AG04450 (cell line): ENCODE results near the gene ECEL1. TPM values are rescaled to one million over a fixed set of nuclear protein-coding genes. Genes with fewer than 3 reads are reported as not detected.
"Not testable (repeated sequence)": the region's sequence is repeated elsewhere in the genome, so short reads cannot be mapped to it uniquely, and the experiment has no call there.

Source experiments
- CTCF ChIA-PET: fragments of 300-600, 350-600 bp; formaldehyde crosslinking; extraction: SDS; loops from one replicate; lab custom pipeline; 2022; ENCODE audit warnings: antibody characterized with exemption, inconsistent platforms; lab: Charles Lee
- POLR2A ChIA-PET: fragments of 350-600 bp; formaldehyde crosslinking; extraction: SDS; loops from one replicate; lab custom pipeline; 2021; ENCODE audit warnings: antibody characterized with exemption, inconsistent platforms; lab: Yijun Ruan, JAX
- DNase-seq: peaks from one replicate; pipeline ENCODE4 v3.0.0-alpha.2; 2011; ENCODE audit warnings: low read depth, low spot score
- H3K27ac ChIP-seq: one replicate; pipeline ENCODE4 v1.5.1; 2012; ENCODE audit warnings: low read depth, low read length, control low read depth
- H3K27me3 ChIP-seq: one replicate; pipeline ENCODE4 v1.6.0; 2012; ENCODE audit warnings: low read length; ENCODE audit not compliant: control insufficient read depth, insufficient read depth
- H3K4me3 ChIP-seq: 2 replicates; pipeline ENCODE4 v1.5.1; 2011; ENCODE audit warnings: mild to moderate bottlenecking, low read depth, low read length, control low read depth
- H3K9me3 ChIP-seq: 2 replicates; pipeline ENCODE4 v1.5.1; 2012; ENCODE audit warnings: low read length; ENCODE audit not compliant: control insufficient read depth, insufficient read depth
- polyA plus RNA-seq: library from polyadenylated mRNA; depleted of rRNA; stranded (reverse); fragments of >200 nt; gene quantifications from 2 replicates; pipeline ENCODE4 v1.2.3, GENCODE V29; 2011
- TF ChIP-seq, protein P1 (sequence below): IDR thresholded peaks from 2 replicates; pipeline ENCODE4 v1.5.1; 2011; ENCODE audit warnings: low read depth, low read length, control low read depth, inconsistent platforms

Gene ECEL1
- polyA plus RNA-seq, 1 experiment, result not detected

DNA sequence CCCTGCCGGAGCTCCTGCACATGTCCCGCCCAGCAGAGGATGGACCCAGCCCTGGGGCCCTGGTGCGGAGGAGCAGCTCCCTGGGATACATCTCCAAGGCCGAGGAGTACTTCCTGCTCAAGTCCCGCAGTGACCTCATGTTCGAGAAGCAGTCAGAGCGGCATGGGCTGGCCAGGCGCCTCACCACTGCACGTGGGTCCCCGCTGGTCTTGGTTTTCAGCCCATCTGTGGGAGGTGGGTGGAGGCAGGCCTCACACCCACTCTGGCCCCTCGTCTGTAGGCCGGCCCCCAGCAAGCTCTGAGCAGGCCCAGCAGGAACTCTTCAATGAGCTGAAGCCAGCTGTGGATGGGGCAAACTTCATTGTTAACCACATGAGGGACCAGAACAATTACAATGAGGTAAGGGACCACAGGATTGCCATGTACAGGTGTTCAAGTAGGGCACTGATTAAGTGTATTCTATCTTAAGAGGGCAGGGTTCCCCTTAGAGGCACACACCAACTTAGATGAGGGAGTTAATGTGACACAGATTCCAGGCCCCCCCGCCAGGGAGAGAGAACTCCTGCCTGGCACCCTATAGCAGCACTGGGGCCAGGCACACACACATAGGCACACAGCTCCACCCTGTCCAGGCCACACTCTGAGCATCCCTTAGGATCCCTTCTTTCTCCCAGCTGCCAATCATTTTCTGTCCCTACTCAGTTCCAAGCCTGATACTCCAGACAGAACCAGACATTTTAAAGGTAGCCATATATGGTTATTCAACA, 46.5 kb upstream of the ECEL1 start:
- TF ChIP-seq, protein P1, sequence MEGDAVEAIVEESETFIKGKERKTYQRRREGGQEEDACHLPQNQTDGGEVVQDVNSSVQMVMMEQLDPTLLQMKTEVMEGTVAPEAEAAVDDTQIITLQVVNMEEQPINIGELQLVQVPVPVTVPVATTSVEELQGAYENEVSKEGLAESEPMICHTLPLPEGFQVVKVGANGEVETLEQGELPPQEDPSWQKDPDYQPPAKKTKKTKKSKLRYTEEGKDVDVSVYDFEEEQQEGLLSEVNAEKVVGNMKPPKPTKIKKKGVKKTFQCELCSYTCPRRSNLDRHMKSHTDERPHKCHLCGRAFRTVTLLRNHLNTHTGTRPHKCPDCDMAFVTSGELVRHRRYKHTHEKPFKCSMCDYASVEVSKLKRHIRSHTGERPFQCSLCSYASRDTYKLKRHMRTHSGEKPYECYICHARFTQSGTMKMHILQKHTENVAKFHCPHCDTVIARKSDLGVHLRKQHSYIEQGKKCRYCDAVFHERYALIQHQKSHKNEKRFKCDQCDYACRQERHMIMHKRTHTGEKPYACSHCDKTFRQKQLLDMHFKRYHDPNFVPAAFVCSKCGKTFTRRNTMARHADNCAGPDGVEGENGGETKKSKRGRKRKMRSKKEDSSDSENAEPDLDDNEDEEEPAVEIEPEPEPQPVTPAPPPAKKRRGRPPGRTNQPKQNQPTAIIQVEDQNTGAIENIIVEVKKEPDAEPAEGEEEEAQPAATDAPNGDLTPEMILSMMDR, result no peak
- CTCF ChIA-PET, result no interaction called here
- Histone ChIP-seq H3K27me3 (peaks cover 7% of the 10 kb centered on the region), H3K27ac (no peak overlapping the region), H3K9me3 (peaks cover 8% of the 10 kb centered on the region), H3K4me3 (no peak overlapping the region)
- no peak for DNase-seq
- POLR2A ChIA-PET, result no interaction called here

DNA sequence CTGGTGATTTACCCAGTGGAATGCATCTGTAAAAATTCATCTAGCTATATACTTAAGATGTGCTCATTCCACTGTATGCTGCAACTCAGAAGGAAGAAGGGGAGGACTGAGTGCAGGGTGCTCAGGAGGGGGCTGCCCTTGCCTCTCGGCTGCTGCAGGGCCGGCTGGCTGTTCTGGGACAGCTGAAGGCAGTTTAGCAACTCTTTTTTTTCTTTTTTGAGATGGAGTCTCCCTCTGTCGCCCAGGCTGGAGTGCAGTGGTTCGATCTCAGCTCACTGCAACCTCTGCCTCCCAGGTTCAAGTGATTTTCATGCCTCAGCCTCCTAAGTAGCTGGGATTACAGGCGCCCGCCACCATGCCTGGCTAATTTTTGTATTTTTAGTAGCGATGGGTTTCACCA, 45.2 kb upstream of the ECEL1 start:
- CTCF ChIA-PET, H3K4me3 ChIP-seq, POLR2A ChIA-PET, H3K27ac ChIP-seq, H3K9me3 ChIP-seq, DNase-seq: not testable (repeated sequence)
- H3K27me3 ChIP-seq, result peaks cover 11% of the 10 kb centered on the region

DNA sequence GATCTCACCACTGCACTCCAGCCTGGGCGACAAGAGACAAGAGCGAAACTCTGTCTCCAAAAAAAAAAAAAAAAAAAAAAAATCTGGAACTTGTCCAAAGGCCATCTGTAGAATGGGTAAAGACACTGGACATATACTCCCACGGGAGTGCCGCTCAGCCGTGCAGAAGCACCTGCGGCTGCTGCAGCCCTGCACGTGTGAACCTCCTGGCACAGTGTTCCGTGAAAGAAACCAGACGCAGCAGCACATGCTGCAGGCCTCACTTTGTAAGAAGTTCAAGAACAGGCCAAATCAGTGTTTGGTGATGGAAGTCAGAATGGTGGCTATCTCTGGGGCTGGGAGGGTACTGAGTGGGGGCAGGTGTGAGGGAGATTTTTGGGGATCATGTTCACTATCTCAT, 44.8 kb upstream of the ECEL1 start:
- ChIA-PET POLR2A (no interaction called here), CTCF (no interaction called here)
- no peak for DNase-seq
- H3K27ac ChIP-seq, result no peak overlapping the region
- no peak overlapping the region for H3K4me3 ChIP-seq
- H3K9me3 ChIP-seq, result peaks cover 8% of the 10 kb centered on the region
- TF ChIP-seq, protein P1, result no peak
- peaks cover 8% of the 10 kb centered on the region for H3K27me3 ChIP-seq

DNA sequence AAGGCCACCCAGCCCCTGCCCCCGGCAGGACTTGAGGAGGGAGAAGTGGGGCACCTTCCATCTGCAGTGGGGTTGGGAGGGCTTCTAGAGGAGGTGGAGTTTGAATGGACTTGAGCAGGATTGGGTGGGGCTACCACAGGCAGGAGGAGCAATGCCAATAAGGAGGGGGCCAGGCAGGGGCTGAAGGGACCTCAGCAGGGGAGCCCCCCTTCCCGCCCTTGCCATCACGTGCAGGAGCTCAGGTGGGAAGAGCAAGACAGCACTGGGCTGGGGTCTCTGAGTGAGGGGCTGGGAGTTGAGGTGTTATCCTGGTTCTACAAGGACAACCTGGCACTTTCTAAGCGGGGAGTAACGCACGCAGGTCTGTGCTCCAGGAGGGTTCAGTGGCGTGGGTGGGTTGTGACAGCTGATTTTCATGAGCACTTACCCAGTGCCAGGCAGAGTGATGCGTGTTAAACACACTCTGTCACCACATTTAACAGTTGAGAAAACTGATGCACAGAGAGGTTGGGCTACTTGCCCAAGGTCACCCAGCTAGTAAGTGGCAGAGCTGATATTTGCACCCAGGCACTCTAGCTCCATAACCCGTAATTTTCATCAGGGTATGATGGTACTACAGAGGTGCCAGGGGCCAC, 43.1 kb upstream of the ECEL1 start:
- no peaks in the 10 kb centered on the region; the same call in none of the 2 replicates for H3K9me3 ChIP-seq
- TF ChIP-seq, protein P1, result no peak
- POLR2A ChIA-PET, result no interaction called here
- peaks cover 8% of the 10 kb centered on the region for H3K27me3 ChIP-seq
- no peak overlapping the region for H3K27ac ChIP-seq
- no peak for DNase-seq
- CTCF ChIA-PET, result interaction anchor here (0.6 kb wide), 1 partner anchor 620 kb away, joined by 3 read pairs; no protein-coding TSS in a partner anchor
- no peak overlapping the region for H3K4me3 ChIP-seq

DNA sequence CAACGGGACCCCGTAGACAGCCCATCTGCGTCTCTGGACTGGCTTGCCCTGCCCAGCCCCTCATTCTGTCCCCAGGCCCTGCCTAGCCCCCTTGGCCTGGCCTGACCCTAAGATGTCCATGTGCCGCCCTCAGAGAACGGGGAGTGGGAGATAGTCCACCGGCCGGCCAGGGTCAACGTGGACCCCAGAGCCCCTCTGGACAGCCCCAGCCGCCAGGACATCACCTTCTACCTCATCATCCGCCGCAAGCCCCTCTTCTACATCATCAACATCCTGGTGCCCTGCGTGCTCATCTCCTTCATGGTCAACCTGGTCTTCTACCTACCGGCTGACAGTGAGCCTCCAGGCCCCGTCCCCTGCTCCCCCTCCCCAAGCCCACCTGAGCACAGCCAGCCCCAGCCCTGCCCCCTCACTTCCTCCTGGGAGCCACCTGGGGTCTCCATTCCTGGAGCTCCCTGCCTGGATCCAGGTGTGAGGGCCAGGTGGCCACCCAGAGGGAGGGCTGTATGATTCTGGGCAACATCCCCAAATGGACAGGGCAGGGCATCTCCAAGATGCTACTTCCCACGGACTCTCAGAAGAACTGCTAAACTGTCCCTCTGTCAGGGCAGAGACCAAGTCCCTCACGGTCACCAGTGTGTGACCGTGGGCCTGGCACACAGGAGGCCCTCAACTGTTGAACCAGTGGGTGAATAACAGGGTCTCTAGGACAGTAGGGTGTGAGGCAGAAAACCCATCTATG, 42.3 kb upstream of the ECEL1 start:
- TF ChIP-seq, protein P1, result no peak
- POLR2A ChIA-PET, result no interaction called here
- Histone ChIP-seq H3K27me3 (peaks cover 14% of the 10 kb centered on the region), H3K4me3 (no peak overlapping the region), H3K27ac (no peak overlapping the region), H3K9me3 (no peaks in the 10 kb centered on the region)
- CTCF ChIA-PET, result interaction anchor here (0.6 kb wide), 1 partner anchor 619 kb away, joined by 3 read pairs; no protein-coding TSS in a partner anchor
- DNase-seq, result no peak
